A549 (cell line): Measurements from ENCODE around the gene TUBGCP2. TPM values are rescaled to one million over a fixed set of nuclear protein-coding genes. Genes with fewer than 3 reads are reported as not detected.
A peak's percentile ranks its signal among the peaks of the same experiment; 100 is the strongest.

Experiments used
- ATAC-seq, 2 experiments: fragments of 200-7000 bp in 1 of 2; fragments of >200 bp in 1 of 2; cut with Nextera tagmentation in 1 of 2; cut with Tn5 transposase in 1 of 2; 3 replicates each; pipeline versions ENCODE4 v1.8.0 to v1.9.1; 2018 to 2020; ENCODE audit warnings: mild to moderate bottlenecking in 1 of 2, moderate library complexity in 1 of 2
- CTCF ChIA-PET: fragments of 300-600 bp; sonication (Branson Sonifier 250); formaldehyde crosslinking; extraction: SDS; loops from one replicate; lab custom pipeline; 2021; ENCODE audit warnings: antibody characterized with exemption, inconsistent platforms; lab: Yijun Ruan, JAX
- POLR2A ChIA-PET: fragments of 350-600 bp; formaldehyde crosslinking; extraction: SDS; loops from one replicate; lab custom pipeline; 2021; ENCODE audit warnings: antibody characterized with exemption, inconsistent platforms; lab: Yijun Ruan, JAX
- DNase-seq, 2 experiments: peaks; one replicate each; pipeline versions ENCODE4 v3.0.0 to v3.0.0-alpha.2; 2011 to 2016; ENCODE audit warnings: low read depth in 1 of 2, low spot score in 1 of 2
- FAIRE-seq: peaks from 2 replicates; lab custom pipeline; 2011; peaks lifted over from hg19 to GRCh38; lab: Jason Lieb, UNC
- H3K27ac ChIP-seq, 2 experiments: fragments of >200 bp; sonication (Bioruptor Twin); formaldehyde crosslinking; 3 replicates each; pipeline ENCODE4 v1.5.1; 2016 to 2017
- H3K4me1 ChIP-seq: fragments of >200 bp; sonication (Bioruptor Twin); formaldehyde crosslinking; 3 replicates; pipeline ENCODE4 v1.6.1; 2016
- H3K4me2 ChIP-seq: fragments of >200 bp; sonication (Bioruptor Twin); formaldehyde crosslinking; 3 replicates; pipeline ENCODE4 v1.6.1; 2016
- H3K4me3 ChIP-seq: fragments of >200 bp; sonication (Bioruptor Twin); formaldehyde crosslinking; 3 replicates; pipeline ENCODE4 v1.5.1; 2016
- H3K9me3 ChIP-seq: fragments of >200 bp; sonication (Bioruptor Twin); formaldehyde crosslinking; 3 replicates; pipeline ENCODE4 v1.6.1; 2016
- CTCF ChIP-seq: fragments of >200 bp; sonication (Bioruptor Twin); formaldehyde crosslinking; IDR thresholded peaks from 3 replicates; pipeline ENCODE4 v1.5.1; 2016
- E2F6 ChIP-seq: IDR thresholded peaks from 2 replicates; pipeline ENCODE4 v1.6.1; 2012; ENCODE audit warnings: low read depth, borderline replicate concordance
- EHMT2 ChIP-seq: fragments of 200-600 bp; sonication (generic); IDR thresholded peaks from 2 replicates; pipeline ENCODE4 v1.6.1; 2016; ENCODE audit warnings: antibody characterized with exemption, low read depth, mild to moderate bottlenecking, moderate library complexity
- EP300 ChIP-seq, 2 experiments: fragments of >200 bp; sonication (Bioruptor Twin); formaldehyde crosslinking; IDR thresholded peaks; 2 replicates in 1 of 2; 3 replicates in 1 of 2; pipeline ENCODE4 v1.6.1; 2016 to 2017
- ESRRA ChIP-seq: fragments of 150-350 bp; IDR thresholded peaks from 2 replicates; pipeline ENCODE4 v1.6.1; 2014; ENCODE audit warnings: mild to moderate bottlenecking, low read length, borderline replicate concordance
- GATA3 ChIP-seq: IDR thresholded peaks from 2 replicates; pipeline ENCODE4 v1.6.1; 2012; ENCODE audit warnings: borderline replicate concordance
- HDAC2 ChIP-seq: fragments of 200-600 bp; sonication (generic); IDR thresholded peaks from 2 replicates; pipeline ENCODE4 v1.6.1; 2016
- HEYL ChIP-seq: fragments of 250-450 bp; sonication (Bioruptor Pico); IDR thresholded peaks from 2 replicates; pipeline ENCODE4 v1.8.0; 2021; ENCODE audit warnings: mild to moderate bottlenecking, moderate library complexity
- HOXA7 ChIP-seq: fragments of 250-450 bp; sonication (Bioruptor Pico); IDR thresholded peaks from 2 replicates; pipeline ENCODE4 v1.5.0; 2020; ENCODE audit warnings: mild to moderate bottlenecking, moderate library complexity
- HOXB13 ChIP-seq: fragments of 250-450 bp; sonication (Bioruptor Pico); IDR thresholded peaks from 2 replicates; pipeline ENCODE4 v1.5.0; 2020; ENCODE audit warnings: low read depth, mild to moderate bottlenecking, moderate library complexity
- JUNB ChIP-seq: fragments of >200 bp; sonication (Bioruptor Twin); formaldehyde crosslinking; IDR thresholded peaks from 2 replicates; pipeline ENCODE4 v1.6.1; 2016
- KDM1A ChIP-seq: fragments of 200-600 bp; sonication (generic); IDR thresholded peaks from 2 replicates; pipeline ENCODE4 v1.6.1; 2016; ENCODE audit warnings: low read depth, mild to moderate bottlenecking
- KDM5A ChIP-seq: fragments of 200-600 bp; sonication (generic); IDR thresholded peaks from 2 replicates; pipeline ENCODE4 v1.6.1; 2016; ENCODE audit warnings: antibody characterized with exemption, mild to moderate bottlenecking
- MAX ChIP-seq: IDR thresholded peaks from 2 replicates; pipeline ENCODE4 v1.6.1; 2012
- NPAS2 ChIP-seq: fragments of 250-450 bp; sonication (Bioruptor Pico); IDR thresholded peaks from 2 replicates; pipeline ENCODE4 v1.8.0; 2022; ENCODE audit warnings: mild to moderate bottlenecking, moderate library complexity, borderline replicate concordance
- PHF8 ChIP-seq: fragments of 200-600 bp; sonication (generic); IDR thresholded peaks from 2 replicates; pipeline ENCODE4 v1.6.1; 2016; ENCODE audit warnings: low read depth, mild to moderate bottlenecking, antibody characterized with exemption, moderate library complexity, borderline replicate concordance
- POLR2AphosphoS2 ChIP-seq: conservative IDR thresholded peaks from 2 replicates; pipeline ENCODE4 v1.6.1; 2012; ENCODE audit warnings: low read length, improper control_type of control experiment, inconsistent platforms
- RARB ChIP-seq: fragments of 250-450 bp; sonication (Bioruptor Pico); IDR thresholded peaks from 2 replicates; pipeline ENCODE4 v1.8.0; 2021; ENCODE audit warnings: mild to moderate bottlenecking, moderate library complexity
- RFX5 ChIP-seq: fragments of 450-650 bp; IDR thresholded peaks from 2 replicates; pipeline ENCODE4 v1.7.1; 2014; ENCODE audit warnings: antibody characterized with exemption, mild to moderate bottlenecking, moderate library complexity
- RNF2 ChIP-seq: fragments of 200-600 bp; sonication (generic); IDR thresholded peaks from 2 replicates; pipeline ENCODE4 v1.6.1; 2016; ENCODE audit warnings: low read depth, mild to moderate bottlenecking, antibody characterized with exemption, moderate library complexity, borderline replicate concordance
- SREBF2 ChIP-seq: fragments of 450-650 bp; IDR thresholded peaks from 2 replicates; pipeline ENCODE4 v1.6.1; 2014; ENCODE audit warnings: mild to moderate bottlenecking, moderate library complexity
- WGBS: methylation state at CpG from one replicate; pipeline ENCODE4 v1.1.6; 2017; ENCODE audit errors: missing lambda C conversion rate; 5-methylcytosine and 5-hydroxymethylcytosine counted together
- polyA plus RNA-seq, 4 experiments: library from polyadenylated mRNA; depleted of rRNA in 3 of 4; stranded (reverse); fragments of >200 nt; fragmentation: RNase III in 1 of 4; extraction: RNeasy Plus Mini Kit Qiagen cat#74134 plus additional on column Dnase treatment in 1 of 4; gene quantifications; 2 replicates in 3 of 4; 3 replicates in 1 of 4; pipeline ENCODE4 v1.2.3, GENCODE V29; 2011 to 2017
- TF ChIP-seq, protein P1 (sequence below): fragments of 200-600 bp; sonication (generic); IDR thresholded peaks from 2 replicates; pipeline ENCODE4 v1.6.1; 2016; ENCODE audit warnings: antibody characterized with exemption, mild to moderate bottlenecking, moderate library complexity

TUBGCP2 gene
- polyA plus RNA-seq, 2 of the 4 experiments (the other 2 are of a cell fraction) = 33.6 to 44.5 TPM

DNA sequence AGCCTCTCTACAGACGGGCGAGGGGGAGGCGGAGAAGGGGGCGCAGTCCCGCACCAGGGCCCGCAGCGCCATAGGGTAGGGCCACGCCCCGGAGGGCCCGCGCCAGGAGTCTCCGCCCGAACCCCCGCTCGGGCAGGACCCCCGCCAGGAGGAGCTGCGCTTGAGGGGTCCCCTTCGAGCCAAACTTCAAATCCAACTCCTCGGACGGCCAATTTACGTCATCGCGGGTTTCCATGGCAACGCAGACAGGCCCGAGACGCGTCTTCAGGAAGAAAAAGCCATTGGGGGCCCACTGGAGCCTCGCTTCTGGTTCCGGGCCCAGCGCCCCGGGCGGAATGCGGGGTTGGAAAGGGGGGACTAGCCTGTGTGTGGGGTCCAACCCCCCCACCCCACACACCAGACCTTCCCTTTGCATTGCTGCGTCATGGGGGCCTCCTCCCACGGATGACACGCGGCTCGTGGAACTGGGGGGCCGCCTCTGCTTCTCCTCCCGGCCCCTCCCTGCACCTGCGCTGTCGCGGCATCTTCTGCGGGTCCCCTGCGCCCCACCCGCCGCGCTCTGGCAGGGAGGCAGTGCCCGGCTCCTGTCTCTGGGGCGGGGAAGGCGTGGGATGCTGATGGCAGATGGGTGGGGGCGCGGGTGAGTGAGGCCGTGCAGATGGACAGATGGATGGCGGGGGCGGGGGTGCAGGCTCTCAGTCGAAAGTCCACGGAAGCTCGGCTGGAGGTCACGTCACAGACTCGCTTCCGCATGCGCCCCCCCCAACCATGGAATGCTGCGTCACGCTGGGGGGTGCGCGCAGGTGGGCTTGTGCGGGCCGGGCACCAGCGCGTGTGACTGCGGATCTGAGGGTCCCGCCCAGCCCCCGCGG lies 26.8 kb upstream of the TUBGCP2 start:
- DNase-seq = peak; percentile 63 to 80
- peaks cover 22% of the 10 kb centered on the region for H3K4me1 ChIP-seq
- TF ChIP-seq RNF2 (peak; percentile 19; the same call in 1 of the 2 replicates), HDAC2 (no peak), RFX5 (0 out of 2 replicates have a peak, but pooled peaks have one; percentile 24)
- no peaks in the 10 kb centered on the region for H3K9me3 ChIP-seq
- H3K27ac ChIP-seq = peak overlapping the region; percentile 55 to 85; a peak in 5 of 6 replicates
- peak; percentile 44 to 79 for ATAC-seq
- 1% methylated on average over 48 of the region's 75 CpGs for WGBS
- ChIA-PET CTCF (interaction anchor here (1.2 to 1.3 kb wide), 2 partner anchors 16 to 35 kb away, joined by 3 read pairs; no protein-coding TSS in a partner anchor), POLR2A (no interaction called here)
- FAIRE-seq = no peak
- H3K4me3 ChIP-seq = peak overlapping the region; percentile 58
- peak overlapping the region; percentile 97 for H3K4me2 ChIP-seq

DNA sequence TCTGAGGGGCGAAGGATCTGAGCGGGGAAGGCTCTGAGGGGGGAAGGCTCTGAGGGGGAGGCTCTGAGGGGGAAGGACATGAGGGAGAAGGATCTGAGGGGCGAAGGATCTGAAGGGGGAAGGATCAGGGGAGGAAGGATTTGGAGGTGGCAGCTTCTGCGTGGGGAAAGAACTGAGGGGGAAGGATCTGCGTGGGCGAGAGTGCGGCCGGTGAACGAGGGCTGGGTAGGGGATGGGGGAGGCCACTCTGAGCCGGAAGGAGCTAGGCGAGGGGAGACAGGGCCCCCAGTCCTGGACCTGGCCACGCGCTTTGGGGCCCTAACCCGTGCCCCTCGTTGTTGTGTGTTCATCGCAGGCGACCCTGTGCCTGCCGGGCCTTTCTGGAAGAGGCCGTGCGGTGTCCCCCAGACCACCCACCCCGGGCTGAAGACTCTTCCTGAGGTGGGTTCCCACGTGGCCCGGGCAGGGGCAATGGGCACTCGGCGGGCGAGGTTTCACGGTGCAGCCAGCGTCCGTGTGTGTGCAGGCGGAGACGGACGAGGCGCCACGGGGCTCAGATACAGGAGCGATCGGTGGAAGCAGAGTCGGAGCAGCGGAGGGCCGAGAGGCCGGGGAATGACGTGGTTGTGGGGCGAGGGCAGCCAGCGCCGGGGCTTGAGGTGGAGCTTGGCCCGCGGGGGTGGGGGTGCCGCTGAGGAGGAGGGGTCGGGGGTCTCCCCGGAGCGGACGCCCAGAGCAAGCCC lies 26.0 kb upstream of the TUBGCP2 start:
- WGBS = 46% methylated on average over 17 of the region's 51 CpGs
- ChIA-PET POLR2A (no interaction called here), CTCF (interaction anchor here (1.2 to 1.3 kb wide), 2 partner anchors 16 to 36 kb away, joined by 3 read pairs; no protein-coding TSS in a partner anchor)
- H3K4me2 ChIP-seq = peak overlapping the region; percentile 97
- peaks cover 22% of the 10 kb centered on the region for H3K4me1 ChIP-seq
- peak overlapping the region; percentile 58 for H3K4me3 ChIP-seq
- no peak for FAIRE-seq
- ATAC-seq = peak; percentile 70 to 84
- H3K27ac ChIP-seq = peak overlapping the region; percentile 55 to 85; a peak in 5 of 6 replicates
- DNase-seq = peak; percentile 61 to 76
- TF ChIP-seq RNF2 (0 out of 2 replicates have a peak, but pooled peaks have one; percentile 70), MAX (peak; percentile 46), E2F6 (0 out of 2 replicates have a peak, but pooled peaks have one; percentile 25), HEYL (CRISPR knock-in tag) (no peak), SREBF2 (no peak), NPAS2 (no peak), KDM1A (no peak), GATA3 (no peak), HOXB13 (CRISPR knock-in tag) (no peak), EHMT2 (no peak), CTCF (no peak)
- no peaks in the 10 kb centered on the region for H3K9me3 ChIP-seq

DNA sequence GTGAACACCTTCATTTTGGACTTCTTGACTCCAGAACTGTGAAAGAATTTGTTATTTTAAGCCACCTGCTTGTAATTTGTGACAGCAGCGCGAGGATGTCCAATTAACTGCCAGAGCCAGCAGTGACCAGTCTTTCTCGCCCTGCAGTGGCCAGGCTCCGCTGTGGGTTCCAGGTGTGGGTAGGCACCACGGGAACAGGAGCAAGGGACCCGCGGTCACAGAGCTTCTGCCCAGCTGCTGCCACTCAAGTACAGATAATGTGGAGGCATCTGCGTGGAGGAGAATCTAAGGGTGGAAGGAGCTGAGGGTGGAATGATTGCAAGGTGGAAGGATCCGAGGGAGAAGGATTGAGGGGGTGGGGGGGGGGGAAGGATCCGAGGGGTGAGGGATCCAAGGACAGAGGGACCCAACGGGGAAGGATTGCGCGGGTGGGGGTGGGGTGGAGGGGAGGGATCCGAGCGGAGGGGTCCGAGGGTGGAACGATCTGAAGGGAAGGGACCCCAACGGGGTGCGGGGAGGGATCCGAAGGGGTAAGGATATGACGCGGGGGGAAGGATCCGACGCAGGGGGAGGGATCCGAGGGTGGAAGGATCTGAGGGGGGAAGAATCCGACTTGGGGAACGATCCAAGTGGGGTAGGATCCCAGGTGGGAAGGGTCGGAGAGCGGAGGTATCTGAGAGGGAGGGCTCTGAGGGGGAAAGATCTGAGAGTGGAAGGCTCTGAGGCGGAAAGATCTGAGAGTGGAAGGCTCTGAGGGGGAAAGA lies 24.4 kb upstream of the TUBGCP2 start:
- H3K4me2 ChIP-seq = no peak overlapping the region
- CTCF ChIA-PET = interaction anchor here (2.6 kb wide), 1 partner anchor 18 kb away, joined by 10 read pairs; no protein-coding TSS in a partner anchor
- ATAC-seq (no peak), FAIRE-seq (no peak), DNase-seq (no peak)
- WGBS = 76% methylated on average over 16 of the region's 30 CpGs
- H3K4me3 ChIP-seq = no peak overlapping the region
- POLR2A ChIA-PET = interaction anchor here (0.6 kb wide), 1 partner anchor 35 kb away, joined by 4 read pairs; no protein-coding TSS in a partner anchor
- H3K9me3 ChIP-seq = no peaks in the 10 kb centered on the region
- H3K27ac ChIP-seq = no peak overlapping the region
- H3K4me1 ChIP-seq = peaks cover 25% of the 10 kb centered on the region
- no peak for TF ChIP-seq ESRRA
- no peak for TF ChIP-seq POLR2AphosphoS2
- TF ChIP-seq, protein P1, sequence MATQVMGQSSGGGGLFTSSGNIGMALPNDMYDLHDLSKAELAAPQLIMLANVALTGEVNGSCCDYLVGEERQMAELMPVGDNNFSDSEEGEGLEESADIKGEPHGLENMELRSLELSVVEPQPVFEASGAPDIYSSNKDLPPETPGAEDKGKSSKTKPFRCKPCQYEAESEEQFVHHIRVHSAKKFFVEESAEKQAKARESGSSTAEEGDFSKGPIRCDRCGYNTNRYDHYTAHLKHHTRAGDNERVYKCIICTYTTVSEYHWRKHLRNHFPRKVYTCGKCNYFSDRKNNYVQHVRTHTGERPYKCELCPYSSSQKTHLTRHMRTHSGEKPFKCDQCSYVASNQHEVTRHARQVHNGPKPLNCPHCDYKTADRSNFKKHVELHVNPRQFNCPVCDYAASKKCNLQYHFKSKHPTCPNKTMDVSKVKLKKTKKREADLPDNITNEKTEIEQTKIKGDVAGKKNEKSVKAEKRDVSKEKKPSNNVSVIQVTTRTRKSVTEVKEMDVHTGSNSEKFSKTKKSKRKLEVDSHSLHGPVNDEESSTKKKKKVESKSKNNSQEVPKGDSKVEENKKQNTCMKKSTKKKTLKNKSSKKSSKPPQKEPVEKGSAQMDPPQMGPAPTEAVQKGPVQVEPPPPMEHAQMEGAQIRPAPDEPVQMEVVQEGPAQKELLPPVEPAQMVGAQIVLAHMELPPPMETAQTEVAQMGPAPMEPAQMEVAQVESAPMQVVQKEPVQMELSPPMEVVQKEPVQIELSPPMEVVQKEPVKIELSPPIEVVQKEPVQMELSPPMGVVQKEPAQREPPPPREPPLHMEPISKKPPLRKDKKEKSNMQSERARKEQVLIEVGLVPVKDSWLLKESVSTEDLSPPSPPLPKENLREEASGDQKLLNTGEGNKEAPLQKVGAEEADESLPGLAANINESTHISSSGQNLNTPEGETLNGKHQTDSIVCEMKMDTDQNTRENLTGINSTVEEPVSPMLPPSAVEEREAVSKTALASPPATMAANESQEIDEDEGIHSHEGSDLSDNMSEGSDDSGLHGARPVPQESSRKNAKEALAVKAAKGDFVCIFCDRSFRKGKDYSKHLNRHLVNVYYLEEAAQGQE = no peak
- no peak for TF ChIP-seq JUNB
- TF ChIP-seq KDM5A = no peak
- TF ChIP-seq EP300 (IDR thresholded peaks at IDR 0.05) = no peak
- TF ChIP-seq RARB (CRISPR knock-in tag) = no peak
- no peak for TF ChIP-seq KDM1A
- TF ChIP-seq HDAC2 = no peak
- no peak for TF ChIP-seq RFX5
- no peak for TF ChIP-seq HOXA7
- TF ChIP-seq GATA3 = no peak
- TF ChIP-seq PHF8 = no peak
